ENCODE measurements around the gene CWC25.

CWC25 gene

DNA sequence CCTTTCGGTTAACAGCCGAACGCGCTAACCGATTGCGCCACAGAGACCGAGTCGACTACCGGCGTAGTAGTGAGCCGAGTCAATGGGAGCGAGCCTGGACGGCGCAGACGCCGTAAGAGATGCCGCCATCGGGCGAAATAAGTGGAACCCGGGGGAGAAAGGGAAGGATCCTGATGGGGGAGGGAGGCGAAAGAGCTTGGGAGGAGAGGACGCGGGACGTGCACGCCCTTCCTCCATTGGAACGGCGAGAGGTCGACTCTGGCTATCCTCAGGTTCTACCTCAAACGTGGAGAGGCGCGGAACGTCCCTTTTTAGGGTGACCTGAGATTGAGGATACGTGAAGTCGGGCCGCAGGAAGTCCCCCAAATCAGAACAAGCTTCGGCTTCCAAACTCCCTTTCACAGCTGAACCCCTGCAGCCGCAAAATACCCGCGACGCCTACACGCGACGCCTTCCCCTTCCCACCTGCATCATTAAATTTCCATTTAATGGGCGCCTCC is 73.3 kb downstream of the CWC25 start:
- H3K4me3 ChIP-seq (ENCODE audit: insufficient read depth, low read depth, low read length, poor library complexity, severe bottlenecking), result peak overlapping the region; percentile 99
- no peaks in the 10 kb centered on the region for H3K9me3 ChIP-seq (ENCODE audit: control insufficient read depth, low read length)
- H3K36me3 ChIP-seq (ENCODE audit: control insufficient read depth, insufficient read depth, low read length), result peaks cover 11% of the 10 kb centered on the region
- peaks cover 32% of the 10 kb centered on the region for H3K27me3 ChIP-seq (replicated peaks; ENCODE audit: control insufficient read depth, insufficient read depth, low read length, poor library complexity, severe bottlenecking)
- peaks cover 54% of the 10 kb centered on the region for H3K4me1 ChIP-seq (ENCODE audit: control insufficient read depth, insufficient read depth, low read length, poor library complexity, severe bottlenecking)
- H3K27ac ChIP-seq (ENCODE audit: insufficient read depth, low read length, poor library complexity, severe bottlenecking), result peak overlapping the region; percentile 86
- peak; percentile 53 to 64 (median 63) for DNase-seq

GRCh38 chr17:38751144-38751807 is 73.8 kb downstream of the CWC25 start:
- peak overlapping the region; percentile 99 for H3K4me3 ChIP-seq (ENCODE audit: insufficient read depth, low read depth, low read length, poor library complexity, severe bottlenecking)
- peaks cover 54% of the 10 kb centered on the region for H3K4me1 ChIP-seq (ENCODE audit: control insufficient read depth, insufficient read depth, low read length, poor library complexity, severe bottlenecking)
- H3K27me3 ChIP-seq (replicated peaks; ENCODE audit: control insufficient read depth, insufficient read depth, low read length, poor library complexity, severe bottlenecking), result peaks cover 34% of the 10 kb centered on the region
- peaks cover 7% of the 10 kb centered on the region for H3K36me3 ChIP-seq (ENCODE audit: control insufficient read depth, insufficient read depth, low read length)
- H3K27ac ChIP-seq (ENCODE audit: insufficient read depth, low read length, poor library complexity, severe bottlenecking), result peak overlapping the region; percentile 86
- DNase-seq, result no peak
- H3K9me3 ChIP-seq (ENCODE audit: control insufficient read depth, low read length), result no peaks in the 10 kb centered on the region
